Activated naive CD8-positive, alpha-beta T cell (primary cell): ENCODE results near the gene HPN.

Source experiments
- H3K27ac Mint-ChIP-seq: one replicate; pipeline ENCODE4 v1.8.0; 2021; ENCODE audit warnings: mixed read lengths
- H3K27me3 Mint-ChIP-seq: one replicate; pipeline ENCODE4 v1.8.0; 2021; ENCODE audit warnings: mixed read lengths
- H3K36me3 Mint-ChIP-seq: one replicate; pipeline ENCODE4 v1.8.0; 2021; ENCODE audit warnings: mixed read lengths
- H3K4me1 Mint-ChIP-seq: one replicate; pipeline ENCODE4 v1.8.0; 2021; ENCODE audit warnings: low read depth, mixed read lengths
- H3K4me3 Mint-ChIP-seq: one replicate; pipeline ENCODE4 v1.8.0; 2021; ENCODE audit warnings: mild to moderate bottlenecking, mixed read lengths
- H3K9me3 Mint-ChIP-seq: one replicate; pipeline ENCODE4 v1.8.0; 2021; ENCODE audit warnings: low read depth, mixed read lengths

HPN gene

DNA sequence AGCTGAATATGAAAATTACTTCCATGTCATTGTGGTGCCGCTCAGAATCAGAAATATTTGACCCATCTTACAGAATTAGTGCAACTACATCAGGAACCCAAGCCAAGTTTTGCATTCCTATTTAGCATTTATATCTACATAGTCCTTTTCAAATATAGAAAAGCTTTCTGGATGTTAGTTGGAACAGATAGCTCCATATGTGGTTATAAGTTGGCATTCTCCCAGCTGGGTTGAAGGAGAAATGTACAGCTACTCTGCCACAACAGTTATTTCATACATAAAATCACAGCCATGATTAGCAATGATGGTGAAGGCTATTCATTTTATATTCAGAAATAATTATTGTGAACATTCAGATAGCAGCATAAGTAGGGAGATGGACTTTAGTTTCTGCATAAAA, 28.2 kb downstream of the HPN start:
- H3K27ac Mint-ChIP-seq = no peak overlapping the region
- no peaks in the 10 kb centered on the region for H3K9me3 Mint-ChIP-seq
- H3K27me3 Mint-ChIP-seq = no peaks in the 10 kb centered on the region
- peaks cover 5% of the 10 kb centered on the region for H3K4me1 Mint-ChIP-seq
- no peaks in the 10 kb centered on the region for H3K36me3 Mint-ChIP-seq
- no peak overlapping the region for H3K4me3 Mint-ChIP-seq

GRCh38 chr19:35070471-35070870, 28.9 kb downstream of the HPN start:
- Mint-ChIP-seq H3K27ac (no peak overlapping the region), H3K4me3 (no peak overlapping the region), H3K27me3 (no peaks in the 10 kb centered on the region), H3K4me1 (peaks cover 5% of the 10 kb centered on the region), H3K36me3 (no peaks in the 10 kb centered on the region), H3K9me3 (no peaks in the 10 kb centered on the region)

GRCh38 chr19:35073516-35073915, 32.0 kb downstream of the HPN start:
- Mint-ChIP-seq H3K27me3 (peaks cover 2% of the 10 kb centered on the region), H3K27ac (no peak overlapping the region)

DNA sequence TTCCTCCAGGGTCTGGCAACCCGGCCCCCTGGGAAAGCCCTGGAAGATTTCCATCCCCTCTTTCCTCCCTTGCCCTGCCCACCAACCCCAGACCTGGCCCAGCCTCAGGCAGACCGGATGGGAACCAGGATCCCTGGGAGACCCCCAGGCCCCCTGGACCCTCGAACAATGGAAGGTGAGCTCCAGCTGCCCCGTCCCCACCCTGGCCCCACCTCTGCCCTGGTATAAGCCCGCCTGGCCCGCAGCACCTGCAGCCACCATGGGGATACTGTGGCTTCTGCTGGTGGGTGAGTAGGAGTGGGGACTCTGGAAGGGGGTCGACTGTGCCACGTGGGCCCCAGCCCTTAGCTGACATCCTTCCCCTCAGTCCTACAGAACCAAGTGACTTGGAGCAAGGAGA, 32.4 kb downstream of the HPN start:
- no peak overlapping the region for H3K27ac Mint-ChIP-seq
- H3K9me3 Mint-ChIP-seq = no peaks in the 10 kb centered on the region
- H3K4me1 Mint-ChIP-seq = no peaks in the 10 kb centered on the region
- peaks cover 2% of the 10 kb centered on the region for H3K27me3 Mint-ChIP-seq
- no peak overlapping the region for H3K4me3 Mint-ChIP-seq
- H3K36me3 Mint-ChIP-seq = no peaks in the 10 kb centered on the region

More at GRCh38 chr19:35073516-35073915, 32.0 kb downstream of the HPN start:
- no peaks in the 10 kb centered on the region for H3K4me1 Mint-ChIP-seq
- no peaks in the 10 kb centered on the region for H3K36me3 Mint-ChIP-seq
- no peaks in the 10 kb centered on the region for H3K9me3 Mint-ChIP-seq
- no peak overlapping the region for H3K4me3 Mint-ChIP-seq

DNA sequence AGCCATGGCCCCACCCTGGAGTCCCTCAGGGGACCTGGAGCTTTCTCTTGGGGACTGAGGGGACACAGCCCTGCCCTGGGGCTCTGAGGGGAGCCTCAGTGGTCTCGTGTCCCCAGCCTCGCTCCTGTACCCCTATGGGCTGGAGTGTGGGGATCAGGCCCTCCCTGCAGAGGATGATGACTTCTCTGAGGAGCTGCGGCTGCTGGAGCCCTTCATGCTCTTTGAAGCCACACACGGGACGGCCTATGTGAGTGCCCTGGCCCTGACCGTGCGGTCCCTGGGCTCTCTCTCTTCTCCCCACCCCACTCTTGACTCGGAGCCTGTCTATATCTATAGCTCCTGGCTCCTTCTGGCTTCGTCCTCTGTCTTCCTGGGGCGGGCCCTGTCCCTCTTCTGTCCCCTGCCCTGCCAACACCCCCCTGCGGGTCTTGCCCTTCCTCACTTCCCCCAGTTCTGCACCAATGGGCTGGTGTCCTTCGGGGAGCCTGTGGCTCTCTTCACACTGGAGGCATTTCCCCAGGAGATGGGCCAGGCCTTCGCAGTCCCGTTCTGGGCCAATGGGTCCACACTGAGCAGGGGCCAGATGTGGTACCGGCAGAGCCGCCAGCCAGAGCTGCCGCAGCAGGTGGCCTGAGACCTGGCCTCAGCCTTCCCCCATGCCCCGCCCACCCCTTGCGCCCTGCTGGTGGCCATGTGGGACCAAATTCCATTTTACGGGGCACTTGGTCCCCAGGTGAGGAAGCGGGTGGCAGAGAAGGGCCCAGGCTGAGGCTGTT, 33.1 kb downstream of the HPN start:
- no peaks in the 10 kb centered on the region for H3K36me3 Mint-ChIP-seq
- H3K9me3 Mint-ChIP-seq = no peaks in the 10 kb centered on the region
- H3K4me3 Mint-ChIP-seq = no peak overlapping the region

GRCh38 chr19:35075202-35076025, 33.9 kb downstream of the HPN start:
- Mint-ChIP-seq H3K27ac (no peak overlapping the region), H3K4me3 (no peak overlapping the region), H3K9me3 (no peaks in the 10 kb centered on the region), H3K36me3 (no peaks in the 10 kb centered on the region), H3K4me1 (no peaks in the 10 kb centered on the region), H3K27me3 (peaks cover 2% of the 10 kb centered on the region)

More for the DNA sequence above, 33.1 kb downstream of the HPN start:
- H3K4me1 Mint-ChIP-seq = no peaks in the 10 kb centered on the region
- peaks cover 2% of the 10 kb centered on the region for H3K27me3 Mint-ChIP-seq
- no peak overlapping the region for H3K27ac Mint-ChIP-seq

GRCh38 chr19:35076026-35076370, 34.5 kb downstream of the HPN start:
- no peaks in the 10 kb centered on the region for H3K4me1 Mint-ChIP-seq
- H3K9me3 Mint-ChIP-seq = no peaks in the 10 kb centered on the region
- H3K27ac Mint-ChIP-seq = no peak overlapping the region
- no peaks in the 10 kb centered on the region for H3K36me3 Mint-ChIP-seq
- H3K27me3 Mint-ChIP-seq = peaks cover 2% of the 10 kb centered on the region
- no peak overlapping the region for H3K4me3 Mint-ChIP-seq

DNA sequence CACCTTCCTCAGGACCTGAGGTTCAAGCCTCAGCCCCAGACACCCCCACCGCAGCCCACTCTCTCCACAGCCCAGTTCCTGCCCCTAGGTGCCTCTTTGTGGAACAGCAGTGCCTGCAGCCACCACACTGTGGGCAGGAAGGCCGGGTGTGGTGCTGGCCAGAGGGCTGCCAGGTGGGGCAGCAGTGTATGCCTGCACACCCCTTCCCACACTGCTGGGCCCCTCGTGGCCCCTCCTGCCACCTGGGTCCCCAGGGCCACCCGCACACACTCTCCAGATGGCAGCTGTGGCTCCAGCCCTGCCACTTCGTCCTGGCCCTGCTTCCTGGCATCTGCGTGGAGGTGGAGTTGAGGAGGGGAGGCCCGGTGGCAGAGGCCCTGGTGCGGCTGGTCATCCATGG, 35.1 kb downstream of the HPN start:
- Mint-ChIP-seq H3K36me3 (no peaks in the 10 kb centered on the region), H3K27me3 (peaks cover 2% of the 10 kb centered on the region), H3K4me3 (no peak overlapping the region), H3K4me1 (no peaks in the 10 kb centered on the region), H3K27ac (no peak overlapping the region), H3K9me3 (no peaks in the 10 kb centered on the region)

DNA sequence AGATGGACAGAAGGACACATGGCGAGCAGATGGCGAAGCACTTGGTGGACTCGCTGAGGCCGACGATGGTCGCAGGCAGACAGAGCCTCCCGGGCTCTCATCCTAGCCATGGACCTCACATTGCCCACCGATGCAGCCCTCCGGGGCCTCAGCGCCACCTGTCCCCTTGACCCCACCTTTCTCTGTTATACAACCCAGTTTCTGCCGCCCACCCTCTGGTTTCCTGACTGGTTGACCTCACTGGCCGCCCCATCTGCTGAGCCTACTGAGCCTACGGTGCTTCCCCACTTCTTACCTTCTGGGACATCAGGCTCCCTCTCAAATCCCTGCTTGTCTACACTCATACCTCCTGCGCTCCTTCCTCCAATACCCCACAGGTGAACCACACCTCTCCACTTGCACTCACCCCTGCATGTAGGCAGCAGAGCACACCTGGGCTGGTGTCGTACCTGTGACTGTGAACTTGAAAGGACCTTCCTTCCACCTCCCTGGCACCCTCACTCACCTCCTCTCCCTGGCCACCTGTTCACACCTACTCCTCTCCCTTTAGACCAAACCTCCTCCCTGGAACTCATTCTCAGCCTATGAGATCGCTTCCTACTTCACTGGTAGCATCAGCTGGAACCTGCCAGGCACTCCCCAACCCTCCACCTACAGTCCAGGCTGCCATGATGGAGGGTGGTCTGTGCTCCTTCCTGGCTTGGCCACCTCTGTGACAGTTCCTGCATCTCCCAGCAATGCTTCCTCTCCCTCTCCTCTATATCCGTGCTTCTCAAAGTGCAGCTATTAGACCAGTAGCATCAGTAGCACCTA, 36.1 kb downstream of the HPN start:
- Mint-ChIP-seq H3K27ac (no peak overlapping the region), H3K4me3 (no peak overlapping the region), H3K36me3 (no peaks in the 10 kb centered on the region), H3K4me1 (no peaks in the 10 kb centered on the region), H3K9me3 (no peaks in the 10 kb centered on the region), H3K27me3 (peaks cover 2% of the 10 kb centered on the region)

DNA sequence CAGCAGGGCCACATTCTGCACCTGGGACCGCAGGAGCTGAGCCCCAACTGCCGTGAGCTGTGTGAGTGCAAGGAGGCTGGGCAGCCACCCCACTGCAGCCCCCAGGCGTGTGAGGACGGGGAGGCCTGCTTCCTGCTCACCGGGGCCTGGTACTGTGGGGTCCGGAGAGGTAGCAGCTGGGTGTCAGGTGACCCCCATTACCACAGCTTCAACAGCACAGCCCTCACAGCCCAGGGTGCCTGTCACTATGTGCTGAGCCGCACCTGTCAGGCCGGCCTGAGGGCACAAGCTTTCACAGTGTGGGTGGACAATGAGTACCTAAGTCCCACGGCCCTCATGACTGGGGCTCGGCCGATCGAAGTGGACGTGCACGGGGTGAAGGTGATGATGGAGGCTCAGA, 38.3 kb downstream of the HPN start:
- H3K27ac Mint-ChIP-seq = no peak overlapping the region
- peaks cover 2% of the 10 kb centered on the region for H3K27me3 Mint-ChIP-seq
- H3K4me3 Mint-ChIP-seq = no peak overlapping the region
- no peaks in the 10 kb centered on the region for H3K4me1 Mint-ChIP-seq
- H3K36me3 Mint-ChIP-seq = no peaks in the 10 kb centered on the region
- no peaks in the 10 kb centered on the region for H3K9me3 Mint-ChIP-seq

GRCh38 chr19:35080613-35081170, 39.2 kb downstream of the HPN start:
- H3K36me3 Mint-ChIP-seq = no peaks in the 10 kb centered on the region

GRCh38 chr19:35081201-35081600, 39.7 kb downstream of the HPN start:
- no peak overlapping the region for H3K4me3 Mint-ChIP-seq
- peaks cover 2% of the 10 kb centered on the region for H3K4me1 Mint-ChIP-seq
- peaks cover 2% of the 10 kb centered on the region for H3K27me3 Mint-ChIP-seq
- H3K36me3 Mint-ChIP-seq = no peaks in the 10 kb centered on the region
- H3K9me3 Mint-ChIP-seq = no peaks in the 10 kb centered on the region
- no peak overlapping the region for H3K27ac Mint-ChIP-seq

More at GRCh38 chr19:35080613-35081170, 39.2 kb downstream of the HPN start:
- Mint-ChIP-seq H3K27me3 (peaks cover 2% of the 10 kb centered on the region), H3K27ac (no peak overlapping the region), H3K9me3 (no peaks in the 10 kb centered on the region), H3K4me3 (no peak overlapping the region), H3K4me1 (peaks cover under 1% of the 10 kb centered on the region)

DNA sequence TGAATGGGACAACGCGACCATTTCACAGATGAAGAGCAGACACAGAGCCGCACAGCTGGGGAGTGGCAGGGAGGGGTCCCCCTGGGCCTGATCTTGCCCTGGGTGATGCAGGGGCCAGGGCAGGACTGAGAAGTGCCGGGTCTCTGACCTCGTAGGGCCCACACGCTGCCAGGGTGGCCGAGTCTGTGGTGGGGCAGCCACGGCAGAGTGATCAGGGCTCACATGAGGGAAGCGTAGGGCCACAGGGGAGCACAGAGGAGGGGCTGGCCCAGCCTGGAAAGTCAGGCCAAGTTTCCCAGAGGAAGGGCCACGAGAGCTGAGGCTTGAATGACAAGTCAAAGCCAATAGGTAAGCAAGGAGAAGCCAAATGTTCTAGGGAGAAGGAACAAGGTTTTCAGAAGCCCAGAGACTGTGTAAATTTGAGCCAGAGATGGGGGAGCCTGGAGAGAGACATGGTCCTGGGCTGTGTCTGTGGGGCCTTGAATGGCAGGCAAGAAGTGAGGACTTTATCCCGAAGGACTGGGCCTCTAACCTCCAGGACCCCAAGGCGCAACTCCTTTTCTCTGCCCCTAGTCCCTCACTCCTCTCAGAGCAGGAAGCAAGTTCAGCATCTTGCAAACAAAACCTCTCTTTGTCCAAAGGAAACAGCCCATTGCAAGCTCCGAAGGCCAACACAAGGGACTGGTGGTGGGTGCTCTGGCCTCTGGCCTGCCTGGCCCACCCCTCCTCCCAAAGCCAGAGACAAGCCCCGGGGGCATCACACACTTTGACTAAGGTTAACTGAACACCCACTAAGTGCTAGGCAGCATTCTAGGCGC, 42.4 kb downstream of the HPN start:
- no peaks in the 10 kb centered on the region for H3K27me3 Mint-ChIP-seq
- H3K4me3 Mint-ChIP-seq = no peak overlapping the region
- H3K36me3 Mint-ChIP-seq = no peaks in the 10 kb centered on the region
- H3K4me1 Mint-ChIP-seq = peaks cover 2% of the 10 kb centered on the region
- H3K9me3 Mint-ChIP-seq = no peaks in the 10 kb centered on the region
- H3K27ac Mint-ChIP-seq = no peak overlapping the region

- Mint-ChIP-seq H3K4me1 (peaks cover 2% of the 10 kb centered on the region), H3K4me3 (no peak overlapping the region), H3K9me3 (no peaks in the 10 kb centered on the region), H3K27me3 (no peaks in the 10 kb centered on the region), H3K36me3 (no peaks in the 10 kb centered on the region), H3K27ac (no peak overlapping the region)
Observed at GRCh38 chr19:35084509-35084762, 42.9 kb downstream of the HPN start.
